ENCODE measurements around the gene EPS8L1.

The EPS8L1 gene

DNA sequence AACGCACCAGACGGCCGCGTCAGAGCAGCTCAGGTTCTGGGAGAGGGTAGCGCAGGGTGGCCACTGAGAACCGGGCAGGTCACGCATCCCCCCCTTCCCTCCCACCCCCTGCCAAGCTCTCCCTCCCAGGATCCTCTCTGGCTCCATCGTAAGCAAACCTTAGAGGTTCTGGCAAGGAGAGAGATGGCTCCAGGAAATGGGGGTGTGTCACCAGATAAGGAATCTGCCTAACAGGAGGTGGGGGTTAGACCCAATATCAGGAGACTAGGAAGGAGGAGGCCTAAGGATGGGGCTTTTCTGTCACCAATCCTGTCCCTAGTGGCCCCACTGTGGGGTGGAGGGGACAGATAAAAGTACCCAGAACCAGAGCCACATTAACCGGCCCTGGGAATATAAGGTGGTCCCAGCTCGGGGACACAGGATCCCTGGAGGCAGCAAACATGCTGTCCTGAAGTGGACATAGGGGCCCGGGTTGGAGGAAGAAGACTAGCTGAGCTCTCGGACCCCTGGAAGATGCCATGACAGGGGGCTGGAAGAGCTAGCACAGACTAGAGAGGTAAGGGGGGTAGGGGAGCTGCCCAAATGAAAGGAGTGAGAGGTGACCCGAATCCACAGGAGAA, 39.9 kb downstream of the EPS8L1 start:
- H4K20me1 ChIP-seq (ENCODE audit: control insufficient read depth, insufficient read depth, low read depth, low read length), result peaks cover 16% of the 10 kb centered on the region
- TF ChIP-seq, protein P1, sequence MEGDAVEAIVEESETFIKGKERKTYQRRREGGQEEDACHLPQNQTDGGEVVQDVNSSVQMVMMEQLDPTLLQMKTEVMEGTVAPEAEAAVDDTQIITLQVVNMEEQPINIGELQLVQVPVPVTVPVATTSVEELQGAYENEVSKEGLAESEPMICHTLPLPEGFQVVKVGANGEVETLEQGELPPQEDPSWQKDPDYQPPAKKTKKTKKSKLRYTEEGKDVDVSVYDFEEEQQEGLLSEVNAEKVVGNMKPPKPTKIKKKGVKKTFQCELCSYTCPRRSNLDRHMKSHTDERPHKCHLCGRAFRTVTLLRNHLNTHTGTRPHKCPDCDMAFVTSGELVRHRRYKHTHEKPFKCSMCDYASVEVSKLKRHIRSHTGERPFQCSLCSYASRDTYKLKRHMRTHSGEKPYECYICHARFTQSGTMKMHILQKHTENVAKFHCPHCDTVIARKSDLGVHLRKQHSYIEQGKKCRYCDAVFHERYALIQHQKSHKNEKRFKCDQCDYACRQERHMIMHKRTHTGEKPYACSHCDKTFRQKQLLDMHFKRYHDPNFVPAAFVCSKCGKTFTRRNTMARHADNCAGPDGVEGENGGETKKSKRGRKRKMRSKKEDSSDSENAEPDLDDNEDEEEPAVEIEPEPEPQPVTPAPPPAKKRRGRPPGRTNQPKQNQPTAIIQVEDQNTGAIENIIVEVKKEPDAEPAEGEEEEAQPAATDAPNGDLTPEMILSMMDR (IDR thresholded peaks at IDR 0.05; ENCODE audit: low read depth, low read length, poor library complexity, severe bottlenecking), result no peak
- no peak for TF ChIP-seq EZH2phosphoT487 (IDR thresholded peaks at IDR 0.05; ENCODE audit: borderline replicate concordance, low read length)
- H3K4me1 ChIP-seq (ENCODE audit: control insufficient read depth, low read length), result peaks cover 51% of the 10 kb centered on the region
- H3K36me3 ChIP-seq (ENCODE audit: control insufficient read depth, low read length), result peaks cover 41% of the 10 kb centered on the region
- H3F3A ChIP-seq (ENCODE audit: control insufficient read depth, insufficient read depth), result peaks cover 7% of the 10 kb centered on the region
- H3K4me2 ChIP-seq (ENCODE audit: low read length), result peak overlapping the region; percentile 98
- no peaks in the 10 kb centered on the region for H3K9me3 ChIP-seq (ENCODE audit: control insufficient read depth, insufficient read depth, low read length)
- H3K27ac ChIP-seq (ENCODE audit: low read depth, low read length), result peak overlapping the region; percentile 70
- peak overlapping the region; percentile 93 for H3K4me3 ChIP-seq (ENCODE audit: low read length)
- no peaks in the 10 kb centered on the region for H3K9me2 ChIP-seq (replicated peaks; ENCODE audit: control insufficient read depth, low read length)
- no peaks in the 10 kb centered on the region for H3K27me3 ChIP-seq (ENCODE audit: control insufficient read depth, low read length)
- H3K79me2 ChIP-seq (ENCODE audit: control insufficient read depth, low read length), result peaks cover 76% of the 10 kb centered on the region

DNA sequence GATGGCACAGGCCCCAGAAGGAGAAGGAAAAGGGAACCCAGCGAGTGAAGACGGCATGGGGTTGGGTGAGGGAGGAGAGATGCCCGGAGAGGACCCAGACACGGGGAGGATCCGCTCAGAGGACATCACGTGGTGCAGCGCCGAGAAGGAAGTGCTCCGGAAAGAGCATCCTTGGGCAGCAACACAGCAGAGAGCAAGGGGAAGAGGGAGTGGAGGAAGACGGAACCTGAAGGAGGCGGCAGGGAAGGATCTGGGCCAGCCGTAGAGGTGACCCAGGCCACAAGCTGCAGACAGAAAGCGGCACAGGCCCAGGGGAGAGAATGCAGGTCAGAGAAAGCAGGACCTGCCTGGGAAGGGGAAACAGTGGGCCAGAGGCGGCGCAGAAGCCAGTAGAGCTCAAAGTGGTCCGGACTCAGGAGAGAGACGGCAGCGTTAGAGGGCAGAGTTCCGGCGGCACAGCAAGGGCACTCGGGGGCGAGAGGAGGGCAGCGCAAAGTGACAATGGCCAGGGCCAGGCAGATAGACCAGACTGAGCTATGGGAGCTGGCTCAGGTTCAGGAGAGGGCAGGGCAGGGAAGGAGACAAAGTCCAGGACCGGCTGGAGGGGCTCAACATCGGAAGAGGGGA, 40.7 kb downstream of the EPS8L1 start:
- peak overlapping the region; percentile 70 for H3K27ac ChIP-seq (ENCODE audit: low read depth, low read length)
- H4K20me1 ChIP-seq (ENCODE audit: control insufficient read depth, insufficient read depth, low read depth, low read length), result peaks cover 15% of the 10 kb centered on the region
- H3K4me1 ChIP-seq (ENCODE audit: control insufficient read depth, low read length), result peaks cover 59% of the 10 kb centered on the region
- no peaks in the 10 kb centered on the region for H3K9me2 ChIP-seq (replicated peaks; ENCODE audit: control insufficient read depth, low read length)
- peaks cover 38% of the 10 kb centered on the region for H3K36me3 ChIP-seq (ENCODE audit: control insufficient read depth, low read length)
- peak overlapping the region; percentile 93 for H3K4me3 ChIP-seq (ENCODE audit: low read length)
- no peaks in the 10 kb centered on the region for H3K27me3 ChIP-seq (ENCODE audit: control insufficient read depth, low read length)
- H3K79me2 ChIP-seq (ENCODE audit: control insufficient read depth, low read length), result peaks cover 69% of the 10 kb centered on the region
- no peaks in the 10 kb centered on the region for H3K9me3 ChIP-seq (ENCODE audit: control insufficient read depth, insufficient read depth, low read length)
- H3F3A ChIP-seq (ENCODE audit: control insufficient read depth, insufficient read depth), result peaks cover 11% of the 10 kb centered on the region
- TF ChIP-seq, protein P1 (IDR thresholded peaks at IDR 0.05; ENCODE audit: low read depth, low read length, poor library complexity, severe bottlenecking), result peak; percentile 9
- no peak for TF ChIP-seq EZH2phosphoT487 (IDR thresholded peaks at IDR 0.05; ENCODE audit: borderline replicate concordance, low read length)
- peak overlapping the region; percentile 98 for H3K4me2 ChIP-seq (ENCODE audit: low read length)

DNA sequence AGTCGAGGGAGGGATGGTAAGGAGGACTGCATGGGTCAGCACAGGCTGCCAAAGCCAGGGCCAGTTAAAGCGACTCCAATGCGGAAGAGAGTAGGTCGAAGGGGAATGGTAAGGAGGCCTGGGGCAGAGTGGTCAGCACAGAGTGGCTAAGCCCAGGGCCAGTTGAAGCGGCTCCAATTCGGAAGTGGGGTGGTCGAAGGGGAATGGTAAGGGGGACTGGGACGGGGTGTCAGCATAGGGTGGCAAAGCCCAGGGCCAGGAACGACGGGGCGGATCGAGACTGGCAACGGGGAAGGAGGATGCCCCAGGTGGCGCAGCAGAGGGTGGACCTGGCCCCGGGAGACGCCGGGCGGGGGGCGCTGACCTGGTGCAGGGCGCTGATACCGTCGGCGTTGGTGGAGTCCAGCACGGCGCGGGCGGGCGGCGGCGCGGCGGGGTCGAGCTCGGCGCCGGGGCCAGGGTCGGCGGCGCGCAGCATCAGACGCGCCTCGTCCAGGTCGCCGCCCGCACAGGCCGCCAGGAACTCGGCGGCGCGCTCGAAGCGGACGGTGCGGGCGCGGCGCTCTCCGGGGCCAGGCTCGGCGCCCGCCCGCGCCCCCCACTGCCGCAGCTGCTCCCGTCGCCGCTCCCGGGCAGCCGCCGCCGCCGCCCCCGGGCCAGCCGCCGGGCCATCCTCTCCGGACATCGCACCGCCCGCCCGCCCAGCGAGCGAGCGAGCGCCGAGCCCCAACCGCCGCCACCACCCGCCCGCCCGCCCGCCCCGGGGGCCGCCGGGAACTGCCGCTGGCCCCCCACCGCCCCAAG, 41.4 kb downstream of the EPS8L1 start, which contains the start of gene PPP1R12C:
TSS of gene PPP1R12C (minus strand) at position 779 of the 804 bp plus-strand sequence. CDS start at position 685, 94 bp downstream.
- peaks cover 11% of the 10 kb centered on the region for H4K20me1 ChIP-seq (ENCODE audit: control insufficient read depth, insufficient read depth, low read depth, low read length)

More for the DNA sequence above, 41.4 kb downstream of the EPS8L1 start, which contains the start of gene PPP1R12C:
- Histone ChIP-seq H3K9me2 (replicated peaks; ENCODE audit: control insufficient read depth, low read length) (no peaks in the 10 kb centered on the region), H3K36me3 (ENCODE audit: control insufficient read depth, low read length) (peaks cover 31% of the 10 kb centered on the region), H3K4me2 (ENCODE audit: low read length) (peak within 1 kb of the TSS; percentile 98), H3K9me3 (ENCODE audit: control insufficient read depth, insufficient read depth, low read length) (no peaks in the 10 kb centered on the region), H3K27me3 (ENCODE audit: control insufficient read depth, low read length) (no peaks in the 10 kb centered on the region), H3F3A (ENCODE audit: control insufficient read depth, insufficient read depth) (peaks cover 11% of the 10 kb centered on the region), H3K4me1 (ENCODE audit: control insufficient read depth, low read length) (peaks cover 63% of the 10 kb centered on the region), H3K79me2 (ENCODE audit: control insufficient read depth, low read length) (peaks cover 62% of the 10 kb centered on the region), H3K27ac (ENCODE audit: low read depth, low read length) (peak within 1 kb of the TSS; percentile 70), H3K4me3 (ENCODE audit: low read length) (peak within 1 kb of the TSS; percentile 93)
- no peak for TF ChIP-seq EZH2phosphoT487 (IDR thresholded peaks at IDR 0.05; ENCODE audit: borderline replicate concordance, low read length)
- TF ChIP-seq, protein P1 (IDR thresholded peaks at IDR 0.05; ENCODE audit: low read depth, low read length, poor library complexity, severe bottlenecking), result no peak
